Neuronal stem cell (in vitro differentiated cells): ENCODE data around the gene NPAS2.

Experiments
- DNase-seq: peaks from one replicate; pipeline ENCODE4 v3.0.0-alpha.2; 2013; ENCODE audit warnings: low spot score
- H2AFZ ChIP-seq: one replicate; pipeline ENCODE4 v1.6.1; 2013; ENCODE audit warnings: mild to moderate bottlenecking, low read length, inconsistent platforms
- H2AK5ac ChIP-seq: 2 replicates; pipeline ENCODE4 v1.6.1; 2013; ENCODE audit warnings: low read depth, mild to moderate bottlenecking, inconsistent platforms, low read length, moderate library complexity, mixed read lengths
- H2BK120ac ChIP-seq: 2 replicates; pipeline ENCODE4 v1.6.1; 2013; ENCODE audit warnings: low read depth, mild to moderate bottlenecking, inconsistent platforms, low read length, moderate library complexity, mixed read lengths
- H2BK12ac ChIP-seq: one replicate; pipeline ENCODE4 v1.6.1; 2013; ENCODE audit warnings: low read length, inconsistent platforms
- H2BK15ac ChIP-seq: 2 replicates; pipeline ENCODE4 v1.6.1; 2013; ENCODE audit warnings: mild to moderate bottlenecking, low read length, inconsistent platforms, mixed read lengths
- H2BK5ac ChIP-seq: one replicate; pipeline ENCODE4 v1.6.1; 2013; ENCODE audit warnings: inconsistent platforms, mild to moderate bottlenecking, low read length, moderate library complexity
- H3K14ac ChIP-seq: one replicate; pipeline ENCODE4 v1.6.1; 2013; ENCODE audit warnings: low read length, inconsistent platforms
- H3K18ac ChIP-seq: 2 replicates; pipeline ENCODE4 v1.6.1; 2013; ENCODE audit warnings: low read length, inconsistent platforms
- H3K23ac ChIP-seq: 2 replicates; pipeline ENCODE4 v1.6.1; 2013; ENCODE audit warnings: low read depth, mild to moderate bottlenecking, mixed read lengths, low read length, inconsistent platforms; ENCODE audit not compliant: poor library complexity
- H3K27ac ChIP-seq: replicated peaks from 3 replicates; pipeline ENCODE4 v1.5.1; 2013; ENCODE audit warnings: low read length, inconsistent platforms
- H3K27me3 ChIP-seq, 3 experiments: 2 replicates each; pipeline ENCODE4 v1.6.1; 2013; ENCODE audit warnings: low read length in 3 of 3, mild to moderate bottlenecking in 2 of 3, inconsistent platforms in 1 of 3, low read depth in 1 of 3, mixed read lengths in 1 of 3, moderate library complexity in 1 of 3; ENCODE audit not compliant: control insufficient read depth in 3 of 3, insufficient read depth in 3 of 3
- H3K36me3 ChIP-seq, 2 donors: replicated peaks in 1 of 2; 2 replicates each; pipeline ENCODE4 v1.6.1; 2013; ENCODE audit warnings: low read length in 2 of 2; ENCODE audit not compliant: control insufficient read depth in 2 of 2, insufficient read depth in 2 of 2
- H3K4ac ChIP-seq: 2 replicates; pipeline ENCODE4 v1.6.1; 2013; ENCODE audit warnings: inconsistent platforms, mild to moderate bottlenecking, low read length, moderate library complexity
- H3K4me1 ChIP-seq, 2 donors: 1 replicate in 1 of 2; 2 replicates in 1 of 2; pipeline ENCODE4 v1.6.1; 2013; ENCODE audit warnings: low read length in 2 of 2, low read depth in 1 of 2; ENCODE audit not compliant: control insufficient read depth in 2 of 2, insufficient read depth in 1 of 2
- H3K4me2 ChIP-seq: one replicate; pipeline ENCODE4 v1.6.1; 2013; ENCODE audit warnings: mild to moderate bottlenecking, low read length, inconsistent platforms; ENCODE audit not compliant: insufficient read depth, poor library complexity, severe bottlenecking
- H3K4me3 ChIP-seq, 2 donors: 2 replicates each; pipeline ENCODE4 v1.5.1; 2013; ENCODE audit warnings: low read length in 2 of 2, mild to moderate bottlenecking in 2 of 2, inconsistent platforms in 1 of 2, moderate library complexity in 1 of 2
- H3K79me1 ChIP-seq: one replicate; pipeline ENCODE4 v1.6.1; 2013; ENCODE audit warnings: low read depth, mild to moderate bottlenecking, inconsistent platforms, low read length, moderate library complexity
- H3K9ac ChIP-seq: one replicate; pipeline ENCODE4 v1.6.1; 2013; ENCODE audit warnings: mild to moderate bottlenecking, low read depth, low read length, inconsistent platforms; ENCODE audit not compliant: poor library complexity
- H3K9me3 ChIP-seq, 2 donors: replicated peaks in 1 of 2; 2 replicates each; pipeline versions ENCODE3 to v1.6.1; 2013; ENCODE audit warnings: low read length in 2 of 2, mild to moderate bottlenecking in 2 of 2, inconsistent platforms in 1 of 2, low read depth in 1 of 2, mixed read lengths in 1 of 2, moderate library complexity in 1 of 2; ENCODE audit not compliant: control insufficient read depth in 2 of 2, insufficient read depth in 1 of 2
- H4K8ac ChIP-seq: one replicate; pipeline ENCODE4 v1.6.1; 2013; ENCODE audit warnings: low read depth, mild to moderate bottlenecking, inconsistent platforms, low read length, moderate library complexity
- H4K91ac ChIP-seq: one replicate; pipeline ENCODE4 v1.6.1; 2013; ENCODE audit warnings: low read length, low read depth, mild to moderate bottlenecking, inconsistent platforms; ENCODE audit not compliant: poor library complexity
- WGBS, 2 donors: extraction: QIAGEN DNeasy Blood & Tissue Kit; methylation state at CpG; one replicate each; pipeline ENCODE4 v1.1.7; 2013; ENCODE audit warnings: missing lambda C conversion rate in 2 of 2, mixed read lengths in 1 of 2; ENCODE audit not compliant: insufficient read length in 2 of 2, insufficient replicate concordance in 1 of 2; ENCODE audit errors: extremely low coverage in 2 of 2; 5-methylcytosine and 5-hydroxymethylcytosine counted together

Gene NPAS2

GRCh38 chr2:101007415-101008345, 187.7 kb downstream of the NPAS2 start:
- DNase-seq: no peak
- Histone ChIP-seq H4K8ac (no peak overlapping the region), H2BK5ac (no peak overlapping the region), H3K79me1 (peaks cover 12% of the 10 kb centered on the region), H3K18ac (no peak overlapping the region), H2BK120ac (no peak overlapping the region), H3K9me3 (peaks cover 0 to 1% of the 10 kb centered on the region in 2 donors), H2AK5ac (no peak overlapping the region), H3K4me3 (no peak overlapping the region), H3K4ac (no peak overlapping the region), H3K23ac (no peak overlapping the region), H3K27ac (no peak overlapping the region), H3K36me3 (peaks cover 48 to 92% of the 10 kb centered on the region in 2 donors), H2BK12ac (no peak overlapping the region), H3K27me3 (no peaks in the 10 kb centered on the region), H4K91ac (no peak overlapping the region), H3K14ac (no peak overlapping the region), H3K4me1 (peaks cover 6 to 9% of the 10 kb centered on the region in 2 donors), H3K9ac (no peak overlapping the region), H2BK15ac (no peak overlapping the region), H3K4me2 (no peak overlapping the region), H2AFZ (no peak overlapping the region)
- WGBS, 2 donors: no CpG with 5 or more reads among the region's 11 CpGs

- H3K18ac ChIP-seq: no peak overlapping the region
- no peak overlapping the region for H3K4me2 ChIP-seq
- no peak overlapping the region for H2BK5ac ChIP-seq
- no peak overlapping the region for H2BK12ac ChIP-seq
- H3K23ac ChIP-seq: no peak overlapping the region
- no peak overlapping the region for H2BK120ac ChIP-seq
- H3K4me3 ChIP-seq: no peak overlapping the region
- H2AK5ac ChIP-seq: no peak overlapping the region
- H3K27me3 ChIP-seq: no peaks in the 10 kb centered on the region
- H3K4me1 ChIP-seq: no peaks in the 10 kb centered on the region
- H3K4ac ChIP-seq: no peak overlapping the region
- H4K8ac ChIP-seq: no peak overlapping the region
- no peak overlapping the region for H3K14ac ChIP-seq
- H4K91ac ChIP-seq: no peak overlapping the region
- H3K27ac ChIP-seq: peak overlapping the region; percentile 15
- H2AFZ ChIP-seq: no peak overlapping the region
- H3K9me3 ChIP-seq: peaks cover 1 to 14% of the 10 kb centered on the region in 2 donors
- peaks cover 3% of the 10 kb centered on the region for H3K79me1 ChIP-seq
- WGBS, 2 donors: no CpG with 5 or more reads among the region's 10 CpGs
- DNase-seq: no peak
- H3K9ac ChIP-seq: no peak overlapping the region
- H2BK15ac ChIP-seq: no peak overlapping the region
- H3K36me3 ChIP-seq: peaks cover 36 to 86% of the 10 kb centered on the region in 2 donors
Measured at GRCh38 chr2:101011152-101011551, 191.2 kb downstream of the NPAS2 start.

GRCh38 chr2:101012054-101012705, 192.2 kb downstream of the NPAS2 start:
- H3K9me3 ChIP-seq: peaks cover 0 to 14% of the 10 kb centered on the region in 2 donors
- H2BK120ac ChIP-seq: no peak overlapping the region
- no peak overlapping the region for H4K91ac ChIP-seq
- H3K18ac ChIP-seq: no peak overlapping the region
- H3K23ac ChIP-seq: no peak overlapping the region
- DNase-seq: no peak
- no peak overlapping the region for H2BK5ac ChIP-seq
- H2BK15ac ChIP-seq: no peak overlapping the region
- no peak overlapping the region for H3K4me3 ChIP-seq
- no peak overlapping the region for H3K27ac ChIP-seq
- peaks cover 32 to 79% of the 10 kb centered on the region in 2 donors for H3K36me3 ChIP-seq
- H3K9ac ChIP-seq: no peak overlapping the region
- H2BK12ac ChIP-seq: no peak overlapping the region
- no peak overlapping the region for H3K4me2 ChIP-seq
- no CpG with 5 or more reads among the region's 8 CpGs for WGBS, 2 donors
- H3K14ac ChIP-seq: no peak overlapping the region
- H3K79me1 ChIP-seq: peaks cover 3% of the 10 kb centered on the region
- no peak overlapping the region for H2AFZ ChIP-seq
- no peaks in the 10 kb centered on the region for H3K27me3 ChIP-seq
- no peaks in the 10 kb centered on the region for H3K4me1 ChIP-seq
- no peak overlapping the region for H4K8ac ChIP-seq
- no peak overlapping the region for H2AK5ac ChIP-seq
- H3K4ac ChIP-seq: no peak overlapping the region

- Histone ChIP-seq H2BK120ac (no peak overlapping the region), H3K18ac (no peak overlapping the region), H3K79me1 (peaks cover 3% of the 10 kb centered on the region), H4K91ac (no peak overlapping the region), H3K14ac (no peak overlapping the region), H3K27me3 (no peaks in the 10 kb centered on the region), H3K4me3 (peak overlapping the region in 1 of 2 donors; percentile 42), H3K23ac (no peak overlapping the region), H4K8ac (no peak overlapping the region), H2BK12ac (no peak overlapping the region), H3K4ac (no peak overlapping the region), H3K9ac (no peak overlapping the region), H3K9me3 (peaks cover 0 to 14% of the 10 kb centered on the region in 2 donors), H3K36me3 (peaks cover 26 to 78% of the 10 kb centered on the region in 2 donors), H3K4me2 (no peak overlapping the region), H3K4me1 (no peaks in the 10 kb centered on the region), H2BK5ac (no peak overlapping the region), H3K27ac (no peak overlapping the region), H2AK5ac (no peak overlapping the region), H2AFZ (no peak overlapping the region), H2BK15ac (no peak overlapping the region)
- DNase-seq: peak; percentile 52
- WGBS, 2 donors: no CpG with 5 or more reads among the region's 5 CpGs
Measured at GRCh38 chr2:101012706-101013181, 192.8 kb downstream of the NPAS2 start.
